PC-3 (cell line): ENCODE measurements around the gene MYL7. TPM values are rescaled to one million over a fixed set of nuclear protein-coding genes. Genes with fewer than 3 reads are reported as not detected.

Source experiments
- ATAC-seq: fragments of 200-7000 bp; cut with Tn5 transposase; 2 replicates; pipeline ENCODE4 v1.9.1; 2020; ENCODE audit warnings: mild to moderate bottlenecking, moderate library complexity
- BruUV-seq: library from RNA; stranded (reverse); fragments of 400-500 nt; replicated peaks from 2 replicates; lab custom pipeline; 2021; lab: Mats Ljungman, UMichigan
- CTCF ChIA-PET: fragments of 300-600 bp; sonication (Branson Sonifier 250); formaldehyde crosslinking; loops from one replicate; lab custom pipeline; 2022; ENCODE audit warnings: antibody characterized with exemption; lab: Charles Lee
- POLR2A ChIA-PET: fragments of 300-600 bp; sonication (Branson Sonifier 250); formaldehyde crosslinking; loops from one replicate; lab custom pipeline; 2022; ENCODE audit warnings: antibody characterized with exemption; ENCODE audit not compliant: unreplicated experiment; lab: Charles Lee
- DNase-seq: peaks from one replicate; pipeline ENCODE4 v3.0.0-alpha.2; 2015
- H2AFZ ChIP-seq: fragments of 300-600 bp; sonication (generic); 2 replicates; pipeline ENCODE4 v1.6.0; 2016; ENCODE audit warnings: antibody characterized with exemption, low read length
- H3F3A ChIP-seq: fragments of 300-600 bp; sonication (generic); one replicate; pipeline ENCODE4 v1.6.0; 2017; ENCODE audit warnings: antibody characterized with exemption, low read length, control low read depth, mild to moderate bottlenecking; ENCODE audit not compliant: unreplicated experiment
- H3K27ac ChIP-seq: fragments of 300-600 bp; sonication (generic); 2 replicates; pipeline ENCODE4 v1.5.1; 2016; ENCODE audit warnings: mild to moderate bottlenecking, low read length
- H3K27me3 ChIP-seq: fragments of 300-600 bp; sonication (generic); 2 replicates; pipeline ENCODE4 v1.6.1; 2016; ENCODE audit warnings: low read length, mixed read lengths
- H3K36me3 ChIP-seq: fragments of 300-600 bp; sonication (generic); 2 replicates; pipeline ENCODE4 v1.6.1; 2016; ENCODE audit warnings: low read depth, mixed run types, low read length, mixed read lengths
- H3K4me1 ChIP-seq: fragments of 300-600 bp; sonication (generic); 2 replicates; pipeline ENCODE4 v1.5.1; 2016; ENCODE audit warnings: low read length; ENCODE audit not compliant: insufficient read depth
- H3K4me2 ChIP-seq: fragments of 300-600 bp; sonication (generic); 2 replicates; pipeline ENCODE4 v1.6.0; 2016; ENCODE audit warnings: low read length
- H3K4me3 ChIP-seq: fragments of 300-600 bp; sonication (generic); 2 replicates; pipeline ENCODE4 v1.5.1; 2016; ENCODE audit warnings: mild to moderate bottlenecking, low read length, mixed read lengths
- H3K79me2 ChIP-seq: fragments of 300-600 bp; sonication (generic); 2 replicates; pipeline ENCODE4 v1.6.1; 2017; ENCODE audit warnings: low read length, mixed read lengths
- H3K9ac ChIP-seq: fragments of 300-600 bp; sonication (generic); 2 replicates; pipeline ENCODE4 v1.6.0; 2016; ENCODE audit warnings: mild to moderate bottlenecking, low read length
- H3K9me2 ChIP-seq: fragments of 300-600 bp; sonication (generic); replicated peaks from 2 replicates; pipeline ENCODE4 v1.6.1; 2016; ENCODE audit warnings: mixed run types, low read length, mixed read lengths
- H3K9me3 ChIP-seq: fragments of 300-600 bp; sonication (generic); 2 replicates; pipeline ENCODE4 v1.6.1; 2016; ENCODE audit warnings: low read length, mixed read lengths
- H4K20me1 ChIP-seq: fragments of 300-600 bp; sonication (generic); 2 replicates; pipeline ENCODE4 v1.6.1; 2016; ENCODE audit warnings: low read length, mixed read lengths
- CTCF ChIP-seq: fragments of 300-600 bp; sonication (generic); conservative IDR thresholded peaks from 2 replicates; pipeline ENCODE4 v1.5.1; 2017; ENCODE audit warnings: antibody characterized with exemption, low read depth, mild to moderate bottlenecking, low read length
- EZH2 ChIP-seq: fragments of 300-600 bp; sonication (generic); IDR thresholded peaks from one replicate; pipeline ENCODE4 v1.6.1; 2017; ENCODE audit warnings: antibody characterized with exemption, mild to moderate bottlenecking, low read length; ENCODE audit not compliant: unreplicated experiment
- EZH2phosphoT487 ChIP-seq: fragments of 300-600 bp; sonication (generic); IDR thresholded peaks from 2 replicates; pipeline ENCODE4 v1.6.1; 2018; ENCODE audit warnings: mild to moderate bottlenecking, antibody characterized with exemption, low read length, borderline replicate concordance
- intact Hi-C: fragments of 100-400 bp; cut with micrococcal nuclease; formaldehyde crosslinking; loops from 2 replicates; pipeline ENCODE4 v1.9.0; 2023
- total RNA-seq: library from RNA; depleted of rRNA; stranded (reverse); fragments of >200 nt; gene quantifications from 2 replicates; pipeline ENCODE4 v1.2.3, GENCODE V29; 2014

MYL7 gene
- total RNA-seq, 1 experiment from 2014 or later: not detected

GRCh38 chr7:44112231-44112996 lies 28.7 kb downstream of the MYL7 start:
- Histone ChIP-seq H3K4me3 (no peak overlapping the region), H3K27ac (no peak overlapping the region), H3K9me2 (no peaks in the 10 kb centered on the region), H3F3A (no peaks in the 10 kb centered on the region), H3K4me1 (no peaks in the 10 kb centered on the region), H4K20me1 (no peaks in the 10 kb centered on the region), H3K36me3 (peaks cover 4% of the 10 kb centered on the region), H3K4me2 (no peak overlapping the region), H2AFZ (no peak overlapping the region), H3K9me3 (no peaks in the 10 kb centered on the region), H3K27me3 (no peaks in the 10 kb centered on the region), H3K9ac (no peak overlapping the region), H3K79me2 (no peaks in the 10 kb centered on the region)
- DNase-seq: no peak
- no peak for TF ChIP-seq EZH2phosphoT487
- TF ChIP-seq CTCF: no peak
- BruUV-seq: no TSS peak
- ATAC-seq: no peak
- ChIA-PET CTCF (interaction anchor here (0.6 kb wide), 1 partner anchor 72 kb away, joined by 3 read pairs; no protein-coding TSS in a partner anchor), POLR2A (no interaction called here)
- intact Hi-C loops: no loop called here

- no peak for DNase-seq
- Histone ChIP-seq H2AFZ (no peak overlapping the region), H3K9me2 (no peaks in the 10 kb centered on the region), H3K4me1 (no peaks in the 10 kb centered on the region), H3K36me3 (peaks cover 4% of the 10 kb centered on the region; the same call in 1 of the 2 replicates), H3K27ac (no peak overlapping the region), H4K20me1 (no peaks in the 10 kb centered on the region), H3F3A (no peaks in the 10 kb centered on the region), H3K4me2 (no peak overlapping the region), H3K79me2 (no peaks in the 10 kb centered on the region), H3K27me3 (no peaks in the 10 kb centered on the region), H3K4me3 (no peak overlapping the region), H3K9me3 (no peaks in the 10 kb centered on the region), H3K9ac (no peak overlapping the region)
- peak; percentile 7; the same call in 1 of the 2 replicates for ATAC-seq
- no TSS peak for BruUV-seq
- TF ChIP-seq CTCF: no peak
- TF ChIP-seq EZH2: no peak
- no peak for TF ChIP-seq EZH2phosphoT487
- POLR2A ChIA-PET: no interaction called here
- intact Hi-C loops: no loop called here
- CTCF ChIA-PET: no interaction called here
Observed at GRCh38 chr7:44111761-44112160, 29.4 kb downstream of the MYL7 start.
